Measurements from ENCODE around the gene PRKG1.

GRCh38 chr10:51928162-51928561 is 853.9 kb downstream of the PRKG1 start:
- no peak for TF ChIP-seq TAF1 (IDR thresholded peaks at IDR 0.05; ENCODE audit: borderline replicate concordance, low read depth, low read length)
- no peak for TF ChIP-seq POLR2AphosphoS5 (IDR thresholded peaks at IDR 0.05; ENCODE audit: low read depth, low read length)
